BE2C (cell line): Measurements from ENCODE around the gene PLEKHM3.
"Not testable (repeated sequence)": the region's sequence is repeated elsewhere in the genome, so short reads cannot be mapped to it uniquely, and the experiment has no call there.

Source experiments
- DNase-seq: peaks from one replicate; pipeline ENCODE4 v3.0.0-alpha.2; 2020
- H3K27me3 ChIP-seq: fragments of 250-450 bp; sonication (Bioruptor Pico); 2 replicates; pipeline ENCODE4 v1.5.1; 2020; ENCODE audit warnings: mild to moderate bottlenecking
- H3K36me3 ChIP-seq: fragments of 250-450 bp; sonication (Bioruptor Pico); 2 replicates; pipeline ENCODE4 v1.5.1; 2020; ENCODE audit warnings: mild to moderate bottlenecking
- H3K4me1 ChIP-seq: fragments of 250-450 bp; sonication (Bioruptor Pico); 2 replicates; pipeline ENCODE4 v1.5.1; 2020
- H3K4me3 ChIP-seq: 2 replicates; pipeline ENCODE4 v1.5.1; 2011; ENCODE audit warnings: low read depth, low read length
- H3K9me3 ChIP-seq: fragments of 250-450 bp; sonication (Bioruptor Pico); 2 replicates; pipeline ENCODE4 v1.5.1; 2020
- TF ChIP-seq, protein P1 (sequence below): IDR thresholded peaks from 2 replicates; pipeline ENCODE4 v1.5.1; 2012; ENCODE audit warnings: mild to moderate bottlenecking, low read depth, low read length

PLEKHM3 gene

DNA sequence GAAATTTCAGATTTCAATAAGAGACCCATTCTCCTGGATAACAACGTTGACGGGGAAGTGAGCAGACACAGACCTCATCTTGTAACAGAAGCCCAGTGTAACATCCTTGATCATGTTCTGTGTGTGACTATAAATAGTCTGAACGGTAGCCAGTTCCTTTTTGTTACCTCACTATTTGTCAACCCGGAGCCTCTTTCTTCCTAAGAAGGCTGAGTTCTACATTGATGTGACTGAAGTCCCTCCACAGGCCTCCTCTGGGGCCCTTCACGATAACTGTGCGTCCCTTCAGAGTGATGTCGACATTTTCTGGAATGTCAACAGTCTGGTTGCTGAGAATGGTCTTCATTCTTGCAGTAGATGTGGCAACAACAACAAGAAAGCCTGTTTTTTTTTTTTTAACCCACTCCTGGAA, 6.3 kb upstream of the PLEKHM3 start:
- DNase-seq, result no peak
- Histone ChIP-seq H3K9me3 (no peaks in the 10 kb centered on the region; the same call in 1 of the 2 replicates), H3K4me1 (peaks cover 5% of the 10 kb centered on the region; the same call in 1 of the 2 replicates), H3K36me3 (no peaks in the 10 kb centered on the region), H3K27me3 (no peaks in the 10 kb centered on the region), H3K4me3 (no peak overlapping the region)
- TF ChIP-seq, protein P1, sequence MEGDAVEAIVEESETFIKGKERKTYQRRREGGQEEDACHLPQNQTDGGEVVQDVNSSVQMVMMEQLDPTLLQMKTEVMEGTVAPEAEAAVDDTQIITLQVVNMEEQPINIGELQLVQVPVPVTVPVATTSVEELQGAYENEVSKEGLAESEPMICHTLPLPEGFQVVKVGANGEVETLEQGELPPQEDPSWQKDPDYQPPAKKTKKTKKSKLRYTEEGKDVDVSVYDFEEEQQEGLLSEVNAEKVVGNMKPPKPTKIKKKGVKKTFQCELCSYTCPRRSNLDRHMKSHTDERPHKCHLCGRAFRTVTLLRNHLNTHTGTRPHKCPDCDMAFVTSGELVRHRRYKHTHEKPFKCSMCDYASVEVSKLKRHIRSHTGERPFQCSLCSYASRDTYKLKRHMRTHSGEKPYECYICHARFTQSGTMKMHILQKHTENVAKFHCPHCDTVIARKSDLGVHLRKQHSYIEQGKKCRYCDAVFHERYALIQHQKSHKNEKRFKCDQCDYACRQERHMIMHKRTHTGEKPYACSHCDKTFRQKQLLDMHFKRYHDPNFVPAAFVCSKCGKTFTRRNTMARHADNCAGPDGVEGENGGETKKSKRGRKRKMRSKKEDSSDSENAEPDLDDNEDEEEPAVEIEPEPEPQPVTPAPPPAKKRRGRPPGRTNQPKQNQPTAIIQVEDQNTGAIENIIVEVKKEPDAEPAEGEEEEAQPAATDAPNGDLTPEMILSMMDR, result no peak

DNA sequence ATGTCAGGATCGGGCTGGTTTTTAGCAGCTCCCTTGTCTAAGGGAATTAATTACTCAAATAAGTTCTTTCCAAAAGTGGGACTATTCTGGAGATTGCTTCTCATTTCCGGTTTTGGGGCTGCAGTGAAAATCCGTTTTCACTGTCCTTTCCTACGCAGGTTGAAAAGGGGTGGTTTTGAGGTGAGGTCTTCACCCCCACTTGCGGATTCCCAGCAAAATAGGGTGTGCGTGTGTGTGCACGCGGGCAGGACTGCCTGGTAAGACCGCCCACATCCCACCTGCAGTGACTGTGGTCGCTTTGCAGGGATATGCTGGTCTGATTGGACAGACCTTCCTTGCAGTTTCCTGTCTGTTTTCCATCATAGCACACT, 472 bp upstream of the PLEKHM3 start:
- no peaks in the 10 kb centered on the region for H3K9me3 ChIP-seq
- peak overlapping the region; percentile 99 for H3K4me3 ChIP-seq
- no peaks in the 10 kb centered on the region for H3K27me3 ChIP-seq
- TF ChIP-seq, protein P1, result no peak
- no peaks in the 10 kb centered on the region for H3K36me3 ChIP-seq
- no peak for DNase-seq
- peaks cover 4% of the 10 kb centered on the region; the same call in 1 of the 2 replicates for H3K4me1 ChIP-seq

DNA sequence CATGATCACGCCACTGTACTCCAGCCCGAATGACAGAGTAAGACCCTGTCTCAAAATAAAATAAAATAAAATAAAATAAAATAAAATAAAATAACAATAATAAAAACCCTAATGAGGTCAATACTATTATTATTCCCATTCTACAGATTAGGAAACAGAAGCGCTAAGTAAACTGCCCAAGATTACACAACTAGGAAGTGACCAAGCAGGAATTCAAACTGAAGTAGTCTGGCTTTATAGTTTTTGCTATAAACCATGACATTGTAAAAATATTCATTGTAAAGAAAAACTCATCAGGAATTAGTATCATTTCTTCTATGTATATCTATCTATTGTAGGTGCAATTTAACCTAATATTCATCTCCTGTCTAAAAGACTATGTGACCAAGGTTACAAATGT, 1.2 kb downstream of the PLEKHM3 start:
- H3K36me3 ChIP-seq, result no peaks in the 10 kb centered on the region
- TF ChIP-seq, protein P1, result no peak
- H3K27me3 ChIP-seq, result no peaks in the 10 kb centered on the region
- peaks cover 4% of the 10 kb centered on the region; the same call in 1 of the 2 replicates for H3K4me1 ChIP-seq
- DNase-seq, result no peak
- peak overlapping the region; percentile 99; the same call in 1 of the 2 replicates for H3K4me3 ChIP-seq
- H3K9me3 ChIP-seq, result no peaks in the 10 kb centered on the region

DNA sequence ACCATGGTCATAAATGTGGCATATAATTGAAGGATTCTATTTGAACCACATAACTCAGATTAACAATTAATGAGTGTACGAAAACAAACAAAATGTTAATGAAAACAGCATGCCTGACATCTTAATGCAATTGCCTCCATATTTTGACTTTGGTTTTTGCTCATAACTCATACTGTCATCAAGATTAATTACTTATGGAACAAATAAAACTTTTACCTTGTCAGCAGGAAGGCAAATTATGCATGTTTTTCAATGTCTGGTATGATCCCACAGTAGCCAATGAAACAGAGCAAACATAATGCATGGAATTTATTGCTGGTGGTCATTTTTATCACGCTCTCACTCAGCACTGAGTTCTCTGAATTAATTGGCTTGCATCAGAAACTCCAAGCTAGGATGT, 5.1 kb downstream of the PLEKHM3 start:
- DNase-seq, result no peak
- TF ChIP-seq, protein P1, result no peak
- H3K4me3 ChIP-seq, result no peak overlapping the region
- no peaks in the 10 kb centered on the region for H3K9me3 ChIP-seq
- no peaks in the 10 kb centered on the region for H3K27me3 ChIP-seq
- H3K4me1 ChIP-seq, result no peaks in the 10 kb centered on the region
- no peaks in the 10 kb centered on the region for H3K36me3 ChIP-seq

DNA sequence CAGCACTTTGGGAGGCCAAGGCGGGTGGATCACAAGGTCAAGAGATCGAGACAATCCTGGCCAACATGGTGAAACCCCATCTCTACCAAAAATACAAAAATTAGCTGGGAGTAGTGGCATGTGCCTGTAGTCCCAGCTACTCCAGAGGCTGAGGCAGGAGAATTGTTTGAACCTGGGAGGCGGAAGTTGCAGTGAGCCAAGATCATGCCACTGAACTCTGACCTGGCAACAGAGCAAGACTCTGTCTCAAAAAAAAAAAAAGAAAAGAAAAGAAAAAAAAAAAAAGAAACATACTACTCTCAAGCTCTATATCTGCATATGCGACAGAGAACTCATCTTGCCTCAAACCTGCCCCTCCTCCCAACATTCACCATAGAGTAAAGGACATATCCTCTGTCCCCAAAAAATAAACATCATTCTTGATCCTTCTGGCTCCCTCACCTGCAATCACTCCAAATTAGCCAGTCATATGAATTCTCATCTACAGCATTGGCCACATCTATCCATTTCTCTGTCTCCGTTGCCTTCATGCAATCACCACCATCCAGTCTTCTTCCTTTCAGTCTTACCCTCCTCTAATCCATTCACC, 7.1 kb downstream of the PLEKHM3 start:
- H3K4me3 ChIP-seq, H3K27me3 ChIP-seq, H3K36me3 ChIP-seq, H3K4me1 ChIP-seq, H3K9me3 ChIP-seq, DNase-seq: not testable (repeated sequence)

DNA sequence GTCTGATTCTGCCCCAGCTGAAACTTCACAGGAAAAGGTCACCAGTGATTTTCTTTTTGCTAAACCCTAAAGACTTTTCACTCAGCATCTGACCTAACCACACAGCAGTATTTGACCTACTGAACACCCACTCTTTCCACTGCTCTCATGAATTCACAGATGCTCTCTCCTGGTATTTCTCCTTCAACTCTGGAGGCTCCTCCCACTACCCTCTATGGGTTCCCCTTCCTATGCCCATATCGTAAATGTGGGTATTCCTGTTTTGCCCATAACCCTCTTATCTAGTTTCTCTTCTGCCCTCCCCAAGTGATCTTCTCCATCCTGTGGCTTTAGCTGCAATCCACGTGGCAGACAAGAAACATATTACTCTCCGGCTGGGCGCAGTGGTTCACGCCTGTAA, 7.6 kb downstream of the PLEKHM3 start:
- H3K27me3 ChIP-seq, result no peaks in the 10 kb centered on the region
- no peaks in the 10 kb centered on the region for H3K9me3 ChIP-seq
- H3K4me3 ChIP-seq, result no peak overlapping the region
- H3K36me3 ChIP-seq, result no peaks in the 10 kb centered on the region
- DNase-seq, result no peak
- H3K4me1 ChIP-seq, result peaks cover 3% of the 10 kb centered on the region; the same call in 1 of the 2 replicates
- TF ChIP-seq, protein P1, result no peak
